ENCODE results near the gene EID2.

Gene EID2

GRCh38 chr19:39539518-39540332, at the start of gene EID2:
EID2 (minus strand) TSS chr19:39540161; CDS start chr19:39540079, 82 bp downstream.
- peak; percentile 89 to 91 for DNase-seq

DNA sequence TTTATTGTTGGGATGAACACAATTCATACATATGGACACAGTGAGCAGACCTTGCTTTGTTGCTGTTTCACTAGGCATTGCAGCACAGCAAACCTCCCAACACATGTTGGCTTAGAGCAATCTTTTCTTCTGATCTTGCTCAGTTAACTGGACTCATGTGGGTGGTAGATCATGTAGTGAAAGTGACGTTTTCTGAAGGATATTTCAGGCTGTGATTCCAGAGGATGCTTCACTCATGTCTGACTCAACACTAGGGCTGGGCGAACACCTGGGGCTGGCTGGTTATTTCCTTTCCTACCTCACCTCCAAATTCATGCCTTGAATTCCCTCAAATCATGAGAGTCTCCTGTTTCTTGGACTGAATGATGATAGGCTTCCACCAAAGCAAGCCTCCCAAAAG, 48.1 kb upstream of the EID2 start:
- no peak for DNase-seq

DNA sequence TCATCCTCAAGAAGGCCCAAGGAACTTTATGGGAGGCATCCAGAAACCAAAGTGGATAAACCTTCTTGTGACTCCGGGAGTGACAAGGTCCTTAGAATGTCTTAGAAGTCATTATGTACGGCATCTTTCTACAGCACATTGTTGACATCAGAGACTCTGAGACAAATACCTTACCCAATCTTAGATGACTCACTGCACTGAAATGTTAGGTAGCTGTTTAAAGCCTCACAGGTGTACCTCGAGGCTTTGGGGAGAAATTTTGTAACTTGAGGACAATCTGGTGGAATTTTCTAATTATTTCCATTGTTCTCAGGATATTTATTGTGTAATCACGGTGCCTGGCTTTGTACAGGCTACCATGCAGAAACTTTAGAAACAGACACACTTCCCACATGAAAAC, 47.5 kb upstream of the EID2 start:
- DNase-seq: no peak

GRCh38 chr19:39582891-39583625, 43.1 kb upstream of the EID2 start:
- DNase-seq: no peak

DNA sequence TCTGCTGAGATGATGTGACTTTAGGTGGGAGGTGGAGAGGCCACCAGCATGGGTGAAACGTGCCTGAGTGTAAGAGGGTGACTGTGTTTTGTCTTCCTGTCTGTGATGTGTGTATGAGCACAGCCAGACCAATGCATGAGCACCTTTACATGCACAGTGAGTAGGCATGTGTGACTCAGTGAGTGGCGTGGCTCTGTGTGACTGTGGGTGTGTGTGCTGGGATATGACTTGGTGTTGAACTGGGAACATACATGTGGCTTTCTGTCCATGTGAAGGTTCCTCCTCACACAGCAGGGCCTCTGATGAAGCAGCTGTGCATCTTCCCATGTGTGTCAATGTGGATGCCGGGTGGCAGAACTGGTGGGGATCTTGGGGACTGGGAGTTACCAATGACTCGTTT, 42.5 kb upstream of the EID2 start:
- no peak for DNase-seq

DNA sequence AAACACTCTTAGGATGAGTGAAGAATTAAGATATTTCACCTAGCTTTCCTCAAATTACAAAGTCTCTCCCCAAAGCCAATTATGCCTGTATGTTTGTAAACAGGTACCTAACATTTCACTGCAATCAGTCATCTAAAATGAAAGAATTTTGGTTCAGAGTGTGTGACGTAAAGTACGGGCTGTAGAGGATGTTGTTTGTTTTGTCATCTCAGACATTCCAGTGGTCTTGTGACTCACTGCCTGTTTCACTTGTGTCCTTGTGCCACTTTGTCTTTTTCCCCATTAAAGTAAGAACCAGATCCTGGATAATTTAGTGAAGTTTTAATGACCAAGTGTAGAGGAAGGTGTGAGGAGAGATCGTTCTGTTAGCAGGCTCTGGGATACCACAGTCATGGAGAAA, 28.6 kb upstream of the EID2 start:
- DNase-seq: no peak

DNA sequence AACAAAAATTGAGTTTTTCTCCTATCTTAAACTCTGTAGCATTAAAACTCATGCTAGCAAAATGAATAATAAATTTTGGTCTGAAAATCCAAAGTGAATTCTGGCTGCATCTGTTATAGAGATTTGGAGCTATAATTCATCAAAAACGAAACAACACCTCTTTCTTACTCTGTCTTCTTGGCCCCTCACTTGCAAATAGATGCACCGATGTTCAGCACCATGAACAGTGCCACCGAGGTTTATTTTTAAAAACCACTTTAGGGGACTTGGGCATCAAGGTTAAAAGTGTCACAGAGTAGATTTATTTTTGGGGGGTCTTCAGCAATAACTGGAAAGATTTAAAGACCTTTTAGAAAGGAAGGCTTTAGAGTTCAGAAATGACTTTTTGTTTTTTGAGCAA, 26.1 kb upstream of the EID2 start:
- no peak for DNase-seq

GRCh38 chr19:39563408-39563807, 23.4 kb upstream of the EID2 start:
- DNase-seq: no peak

- DNase-seq: no peak
Observed at GRCh38 chr19:39558624-39559117, 18.7 kb upstream of the EID2 start.

DNA sequence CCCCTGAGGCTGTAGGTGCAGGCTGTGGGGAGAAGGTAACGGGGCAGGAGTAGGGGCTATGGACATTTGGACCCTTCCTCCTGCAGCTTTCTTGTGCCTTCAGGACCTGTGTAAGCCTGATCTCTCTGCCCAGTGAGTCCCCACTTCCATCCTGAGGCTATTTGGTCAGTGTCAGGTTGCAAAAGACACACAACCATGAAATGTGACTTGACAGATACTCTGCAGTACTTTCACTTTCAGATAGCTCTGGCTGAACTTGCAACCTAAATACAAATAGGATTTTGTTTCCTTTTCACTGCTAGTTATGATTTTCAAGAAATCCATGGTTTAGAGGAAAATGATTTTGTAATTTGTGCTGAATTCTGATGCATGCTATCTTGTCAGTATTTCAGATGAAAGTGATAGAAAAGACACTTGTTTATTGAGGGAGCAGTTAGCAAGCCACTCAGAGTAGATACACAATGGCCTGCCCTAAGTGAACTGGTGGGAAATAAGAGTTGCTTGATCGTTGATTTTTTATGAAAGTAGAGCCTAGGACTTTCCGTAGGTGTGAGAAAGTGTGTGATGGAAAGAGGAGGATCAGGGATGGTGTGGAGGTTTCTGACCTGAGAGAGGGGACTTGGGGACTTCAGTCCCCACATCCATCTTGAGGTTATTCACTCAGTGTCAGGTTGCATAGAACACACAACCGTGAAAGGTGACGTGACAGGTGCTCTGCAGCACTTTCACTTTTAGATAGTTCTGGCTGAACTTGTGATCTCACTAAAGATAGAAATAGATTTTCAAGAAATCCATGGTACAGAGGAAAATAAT, 18.1 kb upstream of the EID2 start:
- no peak for DNase-seq

DNA sequence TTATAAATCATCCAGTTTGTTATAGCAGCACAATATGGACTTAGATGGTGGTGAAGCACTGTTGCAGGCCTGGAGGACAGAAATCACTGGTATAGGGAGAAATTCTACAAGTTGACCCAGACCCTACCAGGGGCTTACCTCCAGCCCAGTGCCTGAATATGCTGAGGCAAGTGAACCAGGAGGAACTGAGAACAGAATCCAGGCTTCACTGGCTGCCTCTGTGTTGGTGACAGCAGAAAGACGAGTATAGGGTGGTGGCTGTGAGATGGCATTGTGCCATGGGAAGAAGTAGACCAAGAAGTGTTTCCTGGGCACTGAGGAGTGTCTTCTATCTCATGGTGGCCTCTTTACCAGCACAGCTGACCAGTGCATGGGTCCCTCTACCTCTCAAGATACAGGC, 15.9 kb upstream of the EID2 start:
- DNase-seq: no peak

DNA sequence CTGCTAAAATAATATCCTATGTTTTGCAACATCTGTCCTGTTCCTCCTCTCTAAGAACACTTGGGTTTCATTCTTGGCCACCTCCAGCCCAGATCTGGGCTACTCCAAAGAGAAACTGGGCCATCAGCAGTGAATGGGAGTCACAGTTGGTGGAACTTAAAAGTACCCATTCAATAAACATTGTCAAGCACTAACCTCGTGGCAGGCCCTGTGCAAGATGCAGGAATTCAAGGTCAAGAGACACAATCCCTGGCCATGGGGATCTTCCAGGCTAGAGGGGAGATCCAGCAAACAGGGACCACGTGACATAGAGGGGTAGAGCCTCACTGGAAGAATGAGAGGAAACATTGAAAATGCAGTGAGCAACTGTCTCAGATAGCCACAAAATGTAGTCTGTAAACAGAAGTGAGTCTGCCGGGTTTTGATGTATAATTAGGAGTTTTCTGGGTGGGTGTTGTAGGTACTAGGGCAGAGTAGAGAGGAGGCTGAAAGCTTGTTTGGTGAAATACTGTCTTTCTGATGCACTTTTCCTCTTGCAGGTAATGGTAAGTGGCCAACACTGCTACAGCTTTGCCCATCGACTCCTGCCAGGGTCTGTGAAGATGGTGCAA, 14.8 kb upstream of the EID2 start:
- no peak for DNase-seq

GRCh38 chr19:39553082-39553652, 13.2 kb upstream of the EID2 start:
- no peak for DNase-seq

GRCh38 chr19:39550197-39550596, 10.2 kb upstream of the EID2 start:
- no peak for DNase-seq

DNA sequence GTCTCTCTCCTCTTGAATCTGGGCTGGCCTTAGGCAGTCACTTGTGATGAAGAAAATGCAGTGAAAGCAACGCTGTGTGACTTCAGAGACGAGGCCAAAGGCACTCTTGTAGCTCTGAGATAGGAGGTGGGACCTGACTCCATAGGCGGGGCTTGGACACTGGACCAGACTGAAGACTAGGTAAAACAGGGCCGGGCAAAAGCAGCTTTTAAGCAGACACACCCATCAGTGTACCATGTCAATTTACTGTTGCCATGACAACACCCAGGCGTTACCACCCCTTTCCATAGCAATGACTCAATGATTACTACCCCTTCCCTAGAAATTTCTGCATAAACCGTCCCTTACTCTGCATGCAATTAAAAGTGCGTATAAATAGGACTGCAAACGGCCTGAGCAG, 6.6 kb upstream of the EID2 start:
- DNase-seq: no peak

GRCh38 chr19:39544911-39545310, 5.0 kb upstream of the EID2 start:
- DNase-seq: no peak

GRCh38 chr19:39544226-39544903, 4.4 kb upstream of the EID2 start:
- no peak for DNase-seq

- no peak for DNase-seq
Observed at GRCh38 chr19:39543477-39543857, 3.5 kb upstream of the EID2 start.

DNA sequence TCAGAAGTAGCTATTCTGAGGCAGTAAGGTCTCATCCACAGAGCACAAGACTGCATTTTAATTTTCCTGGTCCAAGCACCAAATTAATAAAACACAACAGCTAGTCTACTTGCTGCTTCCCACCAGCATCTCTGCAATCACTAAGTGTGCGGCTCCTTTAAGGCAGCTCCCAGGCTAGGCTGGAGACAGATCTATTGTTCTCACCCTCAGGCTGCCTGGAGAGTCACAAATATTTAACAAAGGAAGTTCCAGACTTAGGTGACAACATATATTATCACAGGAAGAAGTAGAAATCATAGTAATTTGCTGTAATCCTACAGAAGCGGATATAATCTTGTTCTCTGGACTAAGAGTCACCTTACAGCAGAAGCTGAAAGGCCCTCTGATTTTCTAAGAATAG, 2.2 kb upstream of the EID2 start:
- DNase-seq: no peak

DNA sequence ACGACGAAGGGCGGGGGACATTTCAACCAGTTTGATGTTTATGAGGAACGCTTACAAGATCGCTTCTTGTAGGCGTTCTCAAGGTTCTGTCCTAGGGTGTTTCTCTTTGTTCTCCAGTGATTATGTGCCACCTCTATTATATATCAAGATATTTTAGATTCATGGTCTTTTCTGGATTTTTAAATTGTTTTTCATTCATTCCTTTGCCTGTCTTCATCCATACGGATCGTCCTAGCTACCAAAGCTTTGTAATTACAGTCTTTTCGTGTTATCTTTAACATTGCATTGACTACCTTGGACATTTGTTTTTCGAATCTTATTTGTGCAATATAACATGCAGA, 342 bp upstream of the EID2 start:
- no peak for DNase-seq

- no peak for DNase-seq
Observed at GRCh38 chr19:39539165-39539517, 820 bp downstream of the EID2 start.

DNA sequence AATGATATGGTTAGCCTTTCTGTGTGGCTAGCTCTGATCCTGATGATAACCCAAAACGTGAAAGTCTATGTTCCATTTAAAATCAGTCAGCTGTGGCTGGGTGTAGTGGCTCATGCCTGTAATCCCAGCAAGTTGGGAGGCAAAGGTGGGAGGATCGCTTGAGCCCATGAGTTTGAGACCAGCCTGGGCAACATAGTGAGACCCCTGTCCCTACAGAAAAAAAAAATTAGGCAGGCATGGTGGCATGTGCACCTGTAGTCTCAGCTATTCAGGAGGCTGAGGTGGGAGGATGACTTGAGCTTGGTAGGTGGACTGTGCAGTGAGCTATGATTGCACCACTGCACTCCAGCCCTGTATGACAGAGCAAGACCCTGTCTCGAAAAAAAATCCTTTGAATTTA, 6.2 kb downstream of the EID2 start:
- DNase-seq: no peak
